Measurements from ENCODE around the gene RGS6. TPM values are rescaled to one million over a fixed set of nuclear protein-coding genes. Genes with fewer than 3 reads are reported as not detected.

RGS6 gene
- total RNA-seq, 4 donors from 2014 or later = 0.83 to 2.4 (median 1.5) TPM

DNA sequence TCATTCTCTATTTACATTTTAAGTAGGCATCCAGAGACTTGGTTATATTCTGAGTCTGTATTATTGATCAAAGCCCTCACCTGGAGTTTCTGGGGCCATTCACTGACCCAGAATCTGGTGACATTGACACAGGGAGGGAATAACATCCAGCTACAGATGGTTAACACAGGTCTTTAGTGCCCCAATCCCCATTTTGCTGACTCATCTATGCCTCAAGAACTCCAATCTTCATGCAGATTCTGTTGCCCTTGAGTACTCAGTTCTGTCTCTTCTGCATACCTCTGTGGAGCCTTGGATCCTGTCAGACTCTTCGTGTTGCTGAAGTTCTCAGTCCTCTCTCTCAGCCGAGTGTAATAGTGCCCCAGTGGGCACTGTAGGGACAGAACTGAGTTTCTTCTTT, 208.9 kb downstream of the RGS6 start:
- no peaks in the 10 kb centered on the region for H3K36me3 ChIP-seq
- no peaks in the 10 kb centered on the region for H3K4me1 ChIP-seq
- TF ChIP-seq EP300 (IDR thresholded peaks at IDR 0.05) (no peak), POLR2A (IDR thresholded peaks at IDR 0.05; ENCODE audit: low read depth) (no peak), POLR2AphosphoS5 (IDR thresholded peaks at IDR 0.05) (no peak)
- TF ChIP-seq, protein P1, sequence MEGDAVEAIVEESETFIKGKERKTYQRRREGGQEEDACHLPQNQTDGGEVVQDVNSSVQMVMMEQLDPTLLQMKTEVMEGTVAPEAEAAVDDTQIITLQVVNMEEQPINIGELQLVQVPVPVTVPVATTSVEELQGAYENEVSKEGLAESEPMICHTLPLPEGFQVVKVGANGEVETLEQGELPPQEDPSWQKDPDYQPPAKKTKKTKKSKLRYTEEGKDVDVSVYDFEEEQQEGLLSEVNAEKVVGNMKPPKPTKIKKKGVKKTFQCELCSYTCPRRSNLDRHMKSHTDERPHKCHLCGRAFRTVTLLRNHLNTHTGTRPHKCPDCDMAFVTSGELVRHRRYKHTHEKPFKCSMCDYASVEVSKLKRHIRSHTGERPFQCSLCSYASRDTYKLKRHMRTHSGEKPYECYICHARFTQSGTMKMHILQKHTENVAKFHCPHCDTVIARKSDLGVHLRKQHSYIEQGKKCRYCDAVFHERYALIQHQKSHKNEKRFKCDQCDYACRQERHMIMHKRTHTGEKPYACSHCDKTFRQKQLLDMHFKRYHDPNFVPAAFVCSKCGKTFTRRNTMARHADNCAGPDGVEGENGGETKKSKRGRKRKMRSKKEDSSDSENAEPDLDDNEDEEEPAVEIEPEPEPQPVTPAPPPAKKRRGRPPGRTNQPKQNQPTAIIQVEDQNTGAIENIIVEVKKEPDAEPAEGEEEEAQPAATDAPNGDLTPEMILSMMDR (IDR thresholded peaks at IDR 0.05) = no peak
- H3K27ac ChIP-seq (replicated peaks in 1 of 4) = no peak overlapping the region
- WGBS = 87% methylated on average over 2 of the region's 2 CpGs
- intact Hi-C loops (cut with DNase I) = no loop called here
- H3K27me3 ChIP-seq = no peaks in the 10 kb centered on the region
- DNase-seq (ENCODE audit: extremely low spot score) = no peak
- no peak overlapping the region for H3K4me3 ChIP-seq
- H3K9me3 ChIP-seq = no peaks in the 10 kb centered on the region

DNA sequence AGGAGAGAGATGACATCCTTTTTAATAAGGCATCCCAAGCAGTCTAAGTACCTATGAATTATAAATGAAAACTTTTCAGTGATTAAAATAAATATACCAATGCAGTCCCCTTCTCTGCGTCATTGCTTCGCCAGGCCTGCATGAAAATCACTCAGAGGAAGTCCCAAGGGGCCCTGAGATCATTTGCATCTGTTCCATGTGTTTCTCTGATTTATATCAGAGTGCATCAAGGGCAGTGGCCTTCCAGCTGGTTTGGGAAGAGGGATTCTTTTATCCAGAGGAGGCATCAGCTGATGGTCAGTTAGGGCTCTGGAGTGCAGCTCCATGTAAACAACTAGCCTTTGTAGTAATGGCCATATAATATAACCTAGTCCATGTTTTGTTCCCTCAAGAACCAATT, 210.1 kb downstream of the RGS6 start:
- H3K4me3 ChIP-seq = no peak overlapping the region
- TF ChIP-seq, protein P1 (IDR thresholded peaks at IDR 0.05) = no peak
- TF ChIP-seq POLR2A (IDR thresholded peaks at IDR 0.05; ENCODE audit: low read depth) (no peak), EP300 (IDR thresholded peaks at IDR 0.05) (no peak), POLR2AphosphoS5 (IDR thresholded peaks at IDR 0.05) (no peak)
- H3K27me3 ChIP-seq = no peaks in the 10 kb centered on the region
- no peaks in the 10 kb centered on the region for H3K36me3 ChIP-seq
- DNase-seq (ENCODE audit: extremely low spot score) = no peak
- H3K4me1 ChIP-seq = no peaks in the 10 kb centered on the region
- intact Hi-C loops (cut with DNase I) = no loop called here
- H3K9me3 ChIP-seq = no peaks in the 10 kb centered on the region
- no peak overlapping the region for H3K27ac ChIP-seq (replicated peaks in 1 of 4)
- whole genome bisulfite sequencing = 81% methylated on average over 2 of the region's 2 CpGs

GRCh38 chr14:72146241-72146640, 214.0 kb downstream of the RGS6 start:
- no peak overlapping the region for H3K27ac ChIP-seq (replicated peaks in 1 of 4)
- TF ChIP-seq, protein P1 (IDR thresholded peaks at IDR 0.05) = no peak
- TF ChIP-seq POLR2AphosphoS5 (IDR thresholded peaks at IDR 0.05) = no peak
- TF ChIP-seq POLR2A (IDR thresholded peaks at IDR 0.05; ENCODE audit: low read depth) = no peak
- TF ChIP-seq EP300 (IDR thresholded peaks at IDR 0.05) = no peak
- no peaks in the 10 kb centered on the region for H3K4me1 ChIP-seq
- H3K27me3 ChIP-seq = no peaks in the 10 kb centered on the region
- H3K36me3 ChIP-seq = no peaks in the 10 kb centered on the region
- no peak for DNase-seq (ENCODE audit: extremely low spot score)
- intact Hi-C loops (cut with DNase I) = no loop called here
- H3K4me3 ChIP-seq = no peak overlapping the region
- no peaks in the 10 kb centered on the region for H3K9me3 ChIP-seq

GRCh38 chr14:72154645-72155378, 222.6 kb downstream of the RGS6 start:
- Histone ChIP-seq H3K4me1 (no peaks in the 10 kb centered on the region), H3K27me3 (no peaks in the 10 kb centered on the region), H3K9me3 (peaks cover 0 to 14% (median 0%) of the 10 kb centered on the region in 4 donors), H3K27ac (replicated peaks in 1 of 4) (no peak overlapping the region), H3K36me3 (no peaks in the 10 kb centered on the region), H3K4me3 (no peak overlapping the region)
- intact Hi-C loops (cut with DNase I) = no loop called here
- no peak for DNase-seq (ENCODE audit: extremely low spot score)
- TF ChIP-seq POLR2A (IDR thresholded peaks at IDR 0.05; ENCODE audit: low read depth) (no peak), POLR2AphosphoS5 (IDR thresholded peaks at IDR 0.05) (no peak), EP300 (IDR thresholded peaks at IDR 0.05) (no peak)
- TF ChIP-seq, protein P1 (IDR thresholded peaks at IDR 0.05) = no peak
- 80% methylated on average over 10 of the region's 10 CpGs for WGBS
